ENCODE data around the gene PDS5B. TPM values are rescaled to one million over a fixed set of nuclear protein-coding genes. Genes with fewer than 3 reads are reported as not detected.

The PDS5B gene
- total and polyA plus RNA-seq, 9 of the 15 experiments (the other 6 are each of a cell fraction or from before 2014, with no cell fraction given): 6.2 to 23.7 (median 13.1) TPM

DNA sequence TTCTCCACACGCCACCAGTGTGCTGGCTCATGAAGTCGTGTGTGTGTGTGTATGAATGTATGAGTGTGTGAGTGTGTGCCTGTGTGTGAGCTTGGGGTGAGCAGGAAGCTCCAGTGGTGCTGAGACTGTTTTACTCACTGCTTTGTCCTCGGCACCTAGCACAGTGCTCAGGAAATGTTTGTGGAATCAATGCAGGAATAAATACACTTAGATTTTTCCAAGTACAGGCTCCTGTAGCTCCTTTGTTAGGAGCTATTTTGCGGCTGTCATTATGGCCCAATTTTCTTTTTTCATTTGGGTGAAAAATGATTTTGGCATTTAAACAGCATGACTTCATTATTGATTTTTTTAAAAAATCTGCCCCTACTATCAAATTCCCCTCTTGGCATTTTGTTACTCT, 236.5 kb downstream of the PDS5B start (continued):
- TF ChIP-seq TAF1 (IDR thresholded peaks at IDR 0.05; ENCODE audit: control insufficient read depth, extremely low read depth, insufficient read depth, low read length, severe bottlenecking): no peak

DNA sequence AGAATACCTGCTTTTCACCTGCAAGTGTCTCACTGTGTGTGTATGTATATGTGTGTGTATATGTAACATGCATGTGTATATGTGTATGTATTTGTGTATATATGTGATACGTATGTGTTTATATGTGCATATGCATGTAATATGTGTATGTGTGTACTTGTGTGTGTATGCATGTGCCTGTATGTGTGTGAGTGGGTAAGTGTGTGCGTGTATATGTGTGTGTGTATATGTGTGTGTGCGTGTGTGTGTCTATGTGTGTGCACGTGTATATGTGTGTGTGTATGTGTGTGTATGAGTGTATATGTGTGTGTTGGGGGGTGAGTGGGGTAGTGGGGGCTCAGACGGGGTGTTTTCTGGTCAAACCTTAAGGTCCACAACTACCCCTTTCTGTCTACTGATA, 237.3 kb downstream of the PDS5B start:
- no peak overlapping the region for H3K4me2 ChIP-seq (ENCODE audit: insufficient read depth, low read length)
- no peaks in the 10 kb centered on the region for H3K79me2 ChIP-seq (ENCODE audit: control insufficient read depth, insufficient read depth, low read length)
- no peak for TF ChIP-seq TBP (optimal IDR thresholded peaks at IDR 0.05; ENCODE audit: low read depth, low read length)
- no peak for TF ChIP-seq MBD2 (IDR thresholded peaks at IDR 0.05; ENCODE audit: borderline replicate concordance, low read depth)
- no peak for TF ChIP-seq RUNX1 (IDR thresholded peaks at IDR 0.05; ENCODE audit: low read depth)
- TF ChIP-seq KHSRP (IDR thresholded peaks at IDR 0.05): no peak
- TF ChIP-seq BHLHE40 (IDR thresholded peaks at IDR 0.05; ENCODE audit: low read length): no peak
- no peak for TF ChIP-seq ZNF212 (CRISPR knock-in tag; IDR thresholded peaks at IDR 0.05)
- TF ChIP-seq KLF6 (CRISPR knock-in tag; IDR thresholded peaks at IDR 0.05; ENCODE audit: borderline replicate concordance): no peak
- TF ChIP-seq MEF2D (tag; conservative IDR thresholded peaks at IDR 0.05; ENCODE audit: low read depth): no peak
- no peak for TF ChIP-seq SMAD2 (IDR thresholded peaks at IDR 0.05; ENCODE audit: low read depth, low read length)
- no peak for TF ChIP-seq ZNF75A (CRISPR knock-in tag; IDR thresholded peaks at IDR 0.05)
- TF ChIP-seq SMARCA5 (IDR thresholded peaks at IDR 0.05): no peak
- no peak for TF ChIP-seq TEAD4 (IDR thresholded peaks at IDR 0.05; ENCODE audit: low read length)
- no peak for TF ChIP-seq TEAD4 (CRISPR knock-in tag; IDR thresholded peaks at IDR 0.05; ENCODE audit: borderline replicate concordance)
- TF ChIP-seq NR2C1 (IDR thresholded peaks at IDR 0.05): no peak
- TF ChIP-seq NR2C1 (tag; IDR thresholded peaks at IDR 0.05): no peak
- TF ChIP-seq SP1 (CRISPR knock-in tag; IDR thresholded peaks at IDR 0.05): no peak
- TF ChIP-seq NELFE (IDR thresholded peaks at IDR 0.05; ENCODE audit: insufficient read depth, insufficient read length): no peak
- TF ChIP-seq ZKSCAN8 (CRISPR knock-in tag; IDR thresholded peaks at IDR 0.05): no peak
- no peak for TF ChIP-seq HDAC8 (tag; IDR thresholded peaks at IDR 0.05)
- TF ChIP-seq, protein P1, sequence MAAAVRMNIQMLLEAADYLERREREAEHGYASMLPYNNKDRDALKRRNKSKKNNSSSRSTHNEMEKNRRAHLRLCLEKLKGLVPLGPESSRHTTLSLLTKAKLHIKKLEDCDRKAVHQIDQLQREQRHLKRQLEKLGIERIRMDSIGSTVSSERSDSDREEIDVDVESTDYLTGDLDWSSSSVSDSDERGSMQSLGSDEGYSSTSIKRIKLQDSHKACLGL (CRISPR knock-in tag; IDR thresholded peaks at IDR 0.05; ENCODE audit: borderline replicate concordance, poor library complexity, severe bottlenecking): no peak
- no peak for TF ChIP-seq SRSF3 (IDR thresholded peaks at IDR 0.05; ENCODE audit: insufficient read depth, low read length)
- peaks cover 12 to 20% of the 10 kb centered on the region in 2 experiments for H3K27me3 ChIP-seq (ENCODE audit: control insufficient read depth in 2 of 2, insufficient read depth in 2 of 2, low read length in 2 of 2)
- no peaks in the 10 kb centered on the region for H3K36me3 ChIP-seq (ENCODE audit: control insufficient read depth, insufficient read depth, low read length)
- H4K20me1 ChIP-seq (replicated peaks; ENCODE audit: control insufficient read depth, insufficient read depth, low read length): no peaks in the 10 kb centered on the region
- no peaks in the 10 kb centered on the region for H3K9me1 ChIP-seq (ENCODE audit: control insufficient read depth, insufficient read depth, low read length)
- POLR2A ChIA-PET: no interaction called here
- WGBS (ENCODE audit: insufficient coverage, low coverage, missing lambda C conversion rate): 3% methylated on average over 4 of the region's 5 CpGs
- H2AFZ ChIP-seq (ENCODE audit: low read depth, low read length): no peak overlapping the region
- intact Hi-C loops (cut with micrococcal nuclease) (no loop called here), in situ Hi-C loops (cut with MboI) (no loop called here)
- ATAC-seq (no peak), DNase-seq (ENCODE audit: extremely low read depth in 1 of 4, low spot score in 3 of 4) (no peak), FAIRE-seq (no peak)
- no peak overlapping the region for H3K27ac ChIP-seq (ENCODE audit: extremely low read depth, low read depth, low read length)
- H3K4me3 ChIP-seq: no peak overlapping the region
- no peaks in the 10 kb centered on the region for H3K9me3 ChIP-seq (replicated peaks; ENCODE audit: control insufficient read depth, insufficient read depth, low read depth, low read length)
- H3K9ac ChIP-seq (ENCODE audit: insufficient read depth in 1 of 2, low read depth in 2 of 2, low read length in 2 of 2): no peak overlapping the region
- H3K4me1 ChIP-seq (replicated peaks in 1 of 2; ENCODE audit: control insufficient read depth in 2 of 2, insufficient read depth in 2 of 2, low read length in 2 of 2): no peaks in the 10 kb centered on the region
- CTCF ChIA-PET (ENCODE audit: low intra/inter-chr PET ratio): no interaction called here
- no TSS peak for BruUV-seq (replicated peaks)
